T-cell (primary cell): ENCODE measurements around the gene MPO. TPM values are rescaled to one million over a fixed set of nuclear protein-coding genes. Genes with fewer than 3 reads are reported as not detected.

Source experiments
- ATAC-seq, 4 experiments: fragments of 200-7000 bp in 3 of 4; fragments of 150-1000 bp in 1 of 4; cut with Tn5 transposase; replicated peaks in 1 of 4; 1 replicate in 3 of 4; 2 replicates in 1 of 4; pipeline ENCODE4 v1.10.0; 2021; ENCODE audit warnings: moderate library complexity in 3 of 4, mild to moderate bottlenecking in 2 of 4, moderate number of reproducible peaks in 1 of 4
- CTCF ChIA-PET, 2 donors: fragments of 300-600 bp; sonication (Branson Sonifier 250); formaldehyde crosslinking; loops; one replicate each; lab custom pipeline; 2022; ENCODE audit warnings: antibody characterized with exemption in 2 of 2; lab: Charles Lee
- POLR2A ChIA-PET, 2 donors: fragments of 300-600 bp; sonication (Branson Sonifier 250); formaldehyde crosslinking; loops; one replicate each; lab custom pipeline; 2022; ENCODE audit warnings: antibody characterized with exemption in 2 of 2; lab: Charles Lee
- DNase-seq, 35 experiments: peaks; one replicate each; pipeline versions ENCODE4 v3.0.0 to v3.0.0-alpha.2; 2013 to 2023
- H3K27ac ChIP-seq: one replicate; pipeline ENCODE4 v1.5.1; 2013; ENCODE audit warnings: low read length
- H3K27me3 ChIP-seq, 2 experiments: replicated peaks in 1 of 2; 1 replicate in 1 of 2; 2 replicates in 1 of 2; pipeline versions ENCODE4 v1.6.1 to v1.7.0; 2013; ENCODE audit warnings: low read length in 1 of 2, mixed read lengths in 1 of 2; ENCODE audit not compliant: control insufficient read depth in 2 of 2, insufficient read depth in 2 of 2; ENCODE audit errors: extremely low read depth in 1 of 2
- H3K36me3 ChIP-seq, 2 donors: 1 replicate in 1 of 2; 2 replicates in 1 of 2; pipeline versions ENCODE4 v1.6.1 to v1.7.0; 2013; ENCODE audit warnings: low read length in 1 of 2; ENCODE audit not compliant: control insufficient read depth in 2 of 2, insufficient read depth in 1 of 2; ENCODE audit errors: extremely low read depth in 1 of 2
- H3K4me1 ChIP-seq, 2 experiments: 1 replicate in 1 of 2; 2 replicates in 1 of 2; pipeline versions ENCODE4 v1.6.1 to v1.7.0; 2013; ENCODE audit warnings: low read length in 2 of 2, mixed read lengths in 1 of 2; ENCODE audit not compliant: insufficient read depth in 2 of 2, control insufficient read depth in 1 of 2; ENCODE audit errors: extremely low read depth in 1 of 2
- H3K4me3 ChIP-seq, 2 donors: 1 replicate in 1 of 2; 2 replicates in 1 of 2; pipeline versions ENCODE4 v1.5.1 to v1.7.0; 2013; ENCODE audit warnings: mild to moderate bottlenecking in 2 of 2, low read length in 1 of 2, moderate library complexity in 1 of 2; ENCODE audit not compliant: control insufficient read depth in 1 of 2; ENCODE audit errors: extremely low read depth in 1 of 2
- H3K9me3 ChIP-seq: 2 replicates; pipeline ENCODE4 v1.7.0; 2013
- H3K27ac Mint-ChIP-seq, 2 donors: one replicate each; pipeline ENCODE4 v1.8.0; 2020 to 2021; ENCODE audit warnings: mild to moderate bottlenecking in 2 of 2, mixed read lengths in 2 of 2
- H3K27me3 Mint-ChIP-seq, 2 donors: one replicate each; pipeline ENCODE4 v1.8.0; 2021 to 2022; ENCODE audit warnings: mixed read lengths in 2 of 2
- H3K36me3 Mint-ChIP-seq: one replicate; pipeline ENCODE4 v1.8.0; 2021; ENCODE audit warnings: mixed read lengths
- H3K4me1 Mint-ChIP-seq, 3 donors: one replicate each; pipeline ENCODE4 v1.8.0; 2020 to 2022; ENCODE audit warnings: mixed read lengths in 3 of 3, mild to moderate bottlenecking in 1 of 3
- H3K4me3 Mint-ChIP-seq, 3 donors: one replicate each; pipeline ENCODE4 v1.8.0; 2020 to 2022; ENCODE audit warnings: mild to moderate bottlenecking in 3 of 3, mixed read lengths in 3 of 3, moderate library complexity in 3 of 3
- H3K9me3 Mint-ChIP-seq, 3 donors: one replicate each; pipeline ENCODE4 v1.8.0; 2020 to 2022; ENCODE audit warnings: mixed read lengths in 3 of 3
- WGBS: methylation state at CpG from one replicate; pipeline ENCODE4 v1.1.5; 2013; ENCODE audit warnings: missing lambda C conversion rate; ENCODE audit not compliant: insufficient coverage; 5-methylcytosine and 5-hydroxymethylcytosine counted together
- total RNA-seq, 35 experiments: library from RNA in 6 of 35; stranded (reverse) in 6 of 35; fragments of 120-200 nt in 1 of 35; gene quantifications; one replicate each; pipeline versions ENCODE4 v1.2.1 to v1.2.4 and lab custom pipeline; 2013 to 2026

MPO gene
- total RNA-seq, 5 donors from 2014 or later (not counting 1 experiment from before 2014, with no cell fraction given) = 0.32 to 1.9 (median 1.1) TPM

GRCh38 chr17:58283674-58284612 is 3.2 kb upstream of the MPO start:
- no peak overlapping the region for H3K4me3 Mint-ChIP-seq
- ChIA-PET POLR2A (no interaction called here), CTCF (interaction anchor here in 1 of 2 donors (0.6 kb wide), 1 partner anchor 324 kb away, joined by 5 read pairs; no protein-coding TSS in a partner anchor)
- Histone ChIP-seq H3K27ac (no peak overlapping the region), H3K4me3 (no peak overlapping the region), H3K27me3 (peaks cover 0 to 46% of the 10 kb centered on the region in 2 experiments), H3K9me3 (no peaks in the 10 kb centered on the region), H3K4me1 (peaks cover 0 to 7% of the 10 kb centered on the region in 2 experiments), H3K36me3 (no peaks in the 10 kb centered on the region)
- ATAC-seq (no peak), DNase-seq (no peak)
- no peaks in the 10 kb centered on the region for H3K36me3 Mint-ChIP-seq
- 80% methylated on average over 11 of the region's 12 CpGs for WGBS
- H3K27ac Mint-ChIP-seq = no peak overlapping the region
- H3K27me3 Mint-ChIP-seq = peaks cover 15 to 34% of the 10 kb centered on the region in 2 donors
- peaks cover 0 to 5% (median 4%) of the 10 kb centered on the region in 3 donors for H3K4me1 Mint-ChIP-seq
- no peaks in the 10 kb centered on the region for H3K9me3 Mint-ChIP-seq

- ChIA-PET CTCF (no interaction called here), POLR2A (no interaction called here)
- H3K9me3 Mint-ChIP-seq = no peaks in the 10 kb centered on the region
- H3K27ac ChIP-seq = no peak overlapping the region
- H3K27me3 ChIP-seq = peaks cover 0 to 56% of the 10 kb centered on the region in 2 experiments
- H3K9me3 ChIP-seq = no peaks in the 10 kb centered on the region
- peaks cover 14 to 42% of the 10 kb centered on the region in 2 donors for H3K27me3 Mint-ChIP-seq
- DNase-seq (no peak), ATAC-seq (no peak)
- no peak overlapping the region for H3K4me3 Mint-ChIP-seq
- H3K4me1 Mint-ChIP-seq = peaks cover 0 to 5% (median 4%) of the 10 kb centered on the region in 3 donors
- no peak overlapping the region for H3K27ac Mint-ChIP-seq
- no peaks in the 10 kb centered on the region for H3K36me3 Mint-ChIP-seq
- 92% methylated on average over 4 of the region's 6 CpGs for WGBS
- H3K4me1 ChIP-seq = peaks cover 0 to 7% of the 10 kb centered on the region in 2 experiments
- H3K4me3 ChIP-seq = no peak overlapping the region
- H3K36me3 ChIP-seq = no peaks in the 10 kb centered on the region
These were observed 1.7 kb upstream of the MPO start for GRCh38 chr17:58282442-58282841.

GRCh38 chr17:58281511-58282011 is 826 bp upstream of the MPO start:
- no CpG with 5 or more reads among the region's 2 CpGs for WGBS
- Mint-ChIP-seq H3K27me3 (peaks cover 13 to 38% of the 10 kb centered on the region in 2 donors), H3K27ac (no peak overlapping the region), H3K4me1 (peaks cover 0 to 5% (median 4%) of the 10 kb centered on the region in 3 donors), H3K4me3 (no peak overlapping the region), H3K9me3 (no peaks in the 10 kb centered on the region), H3K36me3 (no peaks in the 10 kb centered on the region)
- Histone ChIP-seq H3K27ac (no peak overlapping the region), H3K27me3 (peaks cover 0 to 55% of the 10 kb centered on the region in 2 experiments), H3K9me3 (no peaks in the 10 kb centered on the region), H3K36me3 (no peaks in the 10 kb centered on the region), H3K4me1 (peaks cover 0 to 7% of the 10 kb centered on the region in 2 experiments), H3K4me3 (no peak overlapping the region)
- ATAC-seq (no peak), DNase-seq (no peak)
- POLR2A ChIA-PET = no interaction called here
- CTCF ChIA-PET = interaction anchor here in 1 of 2 donors (0.6 to 0.7 kb wide), 3 partner anchors 14 to 1160 kb away, joined by 3 to 7 read pairs (median 3); no protein-coding TSS in a partner anchor

- peaks cover 0 to 5% (median 4%) of the 10 kb centered on the region in 3 donors for H3K4me1 Mint-ChIP-seq
- no peak overlapping the region for H3K27ac Mint-ChIP-seq
- H3K36me3 Mint-ChIP-seq = no peaks in the 10 kb centered on the region
- ChIA-PET CTCF (no interaction called here), POLR2A (no interaction called here)
- DNase-seq (no peak), ATAC-seq (peak in 2 of 4 experiments; percentile 46 to 48)
- WGBS = 51% methylated on average over 16 of the region's 16 CpGs
- H3K27me3 Mint-ChIP-seq = peaks cover 13 to 36% of the 10 kb centered on the region in 2 donors
- peaks cover 0 to 53% of the 10 kb centered on the region in 2 experiments for H3K27me3 ChIP-seq
- no peaks in the 10 kb centered on the region for H3K9me3 ChIP-seq
- H3K4me3 Mint-ChIP-seq = no peak overlapping the region
- no peak overlapping the region for H3K27ac ChIP-seq
- H3K9me3 Mint-ChIP-seq = no peaks in the 10 kb centered on the region
- H3K4me3 ChIP-seq = no peak overlapping the region
- no peaks in the 10 kb centered on the region for H3K36me3 ChIP-seq
- peaks cover 0 to 7% of the 10 kb centered on the region in 2 experiments for H3K4me1 ChIP-seq
These were observed 827 bp downstream of the MPO start for GRCh38 chr17:58279736-58280479.

- Histone ChIP-seq H3K27me3 (peaks cover 0 to 52% of the 10 kb centered on the region in 2 experiments), H3K27ac (no peak overlapping the region), H3K9me3 (no peaks in the 10 kb centered on the region), H3K4me3 (no peak overlapping the region), H3K36me3 (no peaks in the 10 kb centered on the region), H3K4me1 (peaks cover 0 to 7% of the 10 kb centered on the region in 2 experiments)
- CTCF ChIA-PET = no interaction called here
- Mint-ChIP-seq H3K9me3 (no peaks in the 10 kb centered on the region), H3K27ac (no peak overlapping the region), H3K36me3 (no peaks in the 10 kb centered on the region), H3K4me3 (no peak overlapping the region), H3K4me1 (peaks cover 0 to 5% (median 4%) of the 10 kb centered on the region in 3 donors), H3K27me3 (peaks cover 13 to 36% of the 10 kb centered on the region in 2 donors)
- POLR2A ChIA-PET = no interaction called here
- ATAC-seq = peak in 1 of 4 experiments; percentile 41
- DNase-seq = no peak
- WGBS = 75% methylated on average over 53 of the region's 60 CpGs
These were observed 1.6 kb downstream of the MPO start for GRCh38 chr17:58279016-58279711.
